ENCODE measurements around the gene MC1R. TPM values are rescaled to one million over a fixed set of nuclear protein-coding genes. Genes with fewer than 3 reads are reported as not detected.

MC1R gene
- total RNA-seq, 1 donor from 2014 or later = 13.2 TPM

- Histone ChIP-seq H3K4me3 (peak overlapping the region in 1 of 2 donors; percentile 35), H3K9me3 (no peaks in the 10 kb centered on the region), H3K27ac (no peak overlapping the region), H3K27me3 (no peaks in the 10 kb centered on the region), H3K4me1 (no peaks in the 10 kb centered on the region), H3K36me3 (peaks cover 17 to 56% of the 10 kb centered on the region in 2 donors)
- no peak for TF ChIP-seq CTCF (IDR thresholded peaks at IDR 0.05)
- intact Hi-C loops (cut with DNase I) = no loop called here
- DNase-seq (ENCODE audit: low spot score in 2 of 2) = no peak
Measured at GRCh38 chr16:89957216-89957785, 38.6 kb downstream of the MC1R start.

- H3K9me3 ChIP-seq = no peaks in the 10 kb centered on the region
- no peak overlapping the region for H3K4me3 ChIP-seq
- H3K27me3 ChIP-seq = no peaks in the 10 kb centered on the region
- DNase-seq (ENCODE audit: low spot score in 2 of 2) = no peak
- no peaks in the 10 kb centered on the region for H3K4me1 ChIP-seq
- intact Hi-C loops (cut with DNase I) = no loop called here
- H3K27ac ChIP-seq = no peak overlapping the region
- H3K36me3 ChIP-seq = peaks cover 17 to 56% of the 10 kb centered on the region in 2 donors
- TF ChIP-seq CTCF (IDR thresholded peaks at IDR 0.05) = no peak
Measured at GRCh38 chr16:89958068-89958467, 39.4 kb downstream of the MC1R start.

GRCh38 chr16:89958596-89958995 is 39.9 kb downstream of the MC1R start:
- no peaks in the 10 kb centered on the region for H3K4me1 ChIP-seq
- no peak overlapping the region for H3K4me3 ChIP-seq
- no peak overlapping the region for H3K27ac ChIP-seq
- no peaks in the 10 kb centered on the region for H3K27me3 ChIP-seq
- no peaks in the 10 kb centered on the region for H3K9me3 ChIP-seq
- TF ChIP-seq CTCF (IDR thresholded peaks at IDR 0.05) = no peak
- intact Hi-C loops (cut with DNase I) = no loop called here
- peaks cover 17 to 59% of the 10 kb centered on the region in 2 donors for H3K36me3 ChIP-seq
- DNase-seq (ENCODE audit: low spot score in 2 of 2) = no peak

- Histone ChIP-seq H3K27me3 (no peaks in the 10 kb centered on the region), H3K9me3 (no peaks in the 10 kb centered on the region), H3K27ac (no peak overlapping the region), H3K36me3 (peaks cover 21 to 63% of the 10 kb centered on the region in 2 donors), H3K4me1 (no peaks in the 10 kb centered on the region), H3K4me3 (no peak overlapping the region)
- no peak for TF ChIP-seq CTCF (IDR thresholded peaks at IDR 0.05)
- intact Hi-C loops (cut with DNase I) = no loop called here
- DNase-seq (ENCODE audit: low spot score in 2 of 2) = no peak
Measured at GRCh38 chr16:89960966-89961365, 42.3 kb downstream of the MC1R start.

- no peak for DNase-seq (ENCODE audit: low spot score in 2 of 2)
- Histone ChIP-seq H3K9me3 (no peaks in the 10 kb centered on the region), H3K4me1 (no peaks in the 10 kb centered on the region), H3K27ac (no peak overlapping the region), H3K27me3 (no peaks in the 10 kb centered on the region), H3K4me3 (no peak overlapping the region), H3K36me3 (peaks cover 19 to 57% of the 10 kb centered on the region in 2 donors)
- intact Hi-C loops (cut with DNase I) = no loop called here
- TF ChIP-seq CTCF (IDR thresholded peaks at IDR 0.05) = no peak
Measured at GRCh38 chr16:89961920-89962319, 43.3 kb downstream of the MC1R start.
